Activated CD4-positive, CD25-positive, alpha-beta regulatory T cell treated with anti-CD3 and anti-CD28 coated beads, Interleukin-2, amount 50 U/mL, for 72 hours (primary cell): ENCODE data around the gene PDE6A.

Experiments
- DNase-seq: peaks from one replicate; pipeline ENCODE4 v3.0.0; 2021

The PDE6A gene

GRCh38 chr5:149855366-149855765 is 89.2 kb downstream of the PDE6A start:
- no peak for DNase-seq

DNA sequence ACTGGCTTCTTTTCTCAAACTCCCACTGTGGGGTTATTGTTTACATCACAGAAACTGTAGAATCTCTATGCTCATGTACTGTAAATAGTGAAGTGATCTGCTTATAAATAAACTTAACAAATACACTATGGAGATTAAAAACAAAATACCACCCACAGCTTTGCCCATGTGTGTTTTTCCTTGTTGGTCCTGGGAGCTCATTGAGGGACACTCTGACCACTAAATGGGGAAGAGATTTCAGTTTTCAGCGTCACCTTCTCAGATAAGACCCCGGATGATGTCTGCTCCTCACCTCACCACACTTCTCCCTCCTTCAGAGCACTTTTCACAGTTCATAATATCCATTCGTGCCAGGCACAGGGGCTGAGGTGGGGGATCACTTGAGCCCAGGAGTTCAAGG is 89.7 kb downstream of the PDE6A start:
- no peak for DNase-seq

GRCh38 chr5:149853701-149854100 is 90.9 kb downstream of the PDE6A start:
- no peak for DNase-seq

GRCh38 chr5:149853331-149853648 is 91.3 kb downstream of the PDE6A start:
- no peak for DNase-seq

DNA sequence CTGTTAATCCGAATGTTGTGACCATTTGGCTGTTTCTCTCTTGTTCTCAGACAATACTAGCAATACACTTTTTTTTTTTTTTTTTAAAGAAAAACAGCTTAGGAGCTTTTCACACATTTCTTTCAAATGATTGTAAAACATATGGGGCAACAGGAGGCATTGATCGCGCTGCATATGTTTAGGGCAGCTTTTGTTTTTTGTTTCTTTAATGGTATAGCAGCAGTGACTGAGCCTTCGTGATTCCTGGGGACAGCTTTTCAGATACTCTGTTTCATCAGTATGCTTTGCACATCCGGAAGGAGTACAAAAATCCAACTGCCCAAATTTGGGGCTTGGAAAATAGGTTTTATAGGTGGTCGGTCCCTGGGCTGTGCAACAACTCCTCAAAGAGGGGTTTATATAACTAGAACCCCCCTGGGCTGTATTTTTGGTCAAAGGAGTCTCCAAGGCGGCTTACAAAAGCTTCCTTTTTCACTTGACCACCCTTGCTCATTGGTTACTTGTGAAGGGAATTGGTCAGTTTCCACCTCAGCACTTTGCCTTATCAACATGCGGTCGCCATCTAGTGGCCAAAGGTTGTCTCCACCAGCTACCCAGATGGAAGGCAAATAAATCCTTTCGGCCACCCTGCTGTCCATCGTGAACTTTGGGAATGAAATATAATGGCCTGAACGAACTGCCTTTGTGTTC is 91.8 kb downstream of the PDE6A start:
- DNase-seq = peak; percentile 52

GRCh38 chr5:149851211-149851610 is 93.4 kb downstream of the PDE6A start:
- no peak for DNase-seq

GRCh38 chr5:149849966-149850910 is 94.4 kb downstream of the PDE6A start:
- no peak for DNase-seq

DNA sequence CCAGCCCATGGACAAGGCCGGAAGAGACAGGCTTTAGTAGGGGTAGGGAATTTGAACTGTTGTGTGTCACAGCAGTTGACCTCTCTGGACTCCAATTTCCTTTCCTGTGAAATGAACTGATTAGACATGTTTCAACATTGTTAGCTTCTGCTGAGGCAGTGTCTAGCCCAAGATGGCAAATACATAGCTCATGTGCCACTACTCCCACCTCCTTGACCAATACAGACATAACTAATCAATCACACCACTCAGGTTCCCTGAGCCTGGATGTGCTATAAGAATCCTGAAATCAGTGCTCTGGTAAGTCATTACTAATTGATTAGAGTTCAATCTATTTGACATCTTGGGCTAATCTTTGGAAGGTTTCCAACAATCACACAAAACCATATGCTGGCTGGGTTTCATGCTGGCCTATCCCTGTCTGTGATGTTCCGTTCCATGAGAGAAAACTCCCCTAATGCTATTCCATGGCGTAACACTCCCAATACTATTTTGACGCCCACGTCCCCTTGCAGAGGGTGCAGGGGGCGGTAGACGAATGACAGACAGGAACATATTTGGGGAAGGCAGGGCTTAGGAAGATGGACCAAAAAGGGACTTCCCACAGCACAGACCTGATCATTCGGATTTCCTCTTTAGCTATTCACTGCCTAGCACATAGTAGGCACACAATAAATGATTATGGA is 95.2 kb downstream of the PDE6A start:
- no peak for DNase-seq

GRCh38 chr5:149847611-149848010 is 97.0 kb downstream of the PDE6A start:
- no peak for DNase-seq

DNA sequence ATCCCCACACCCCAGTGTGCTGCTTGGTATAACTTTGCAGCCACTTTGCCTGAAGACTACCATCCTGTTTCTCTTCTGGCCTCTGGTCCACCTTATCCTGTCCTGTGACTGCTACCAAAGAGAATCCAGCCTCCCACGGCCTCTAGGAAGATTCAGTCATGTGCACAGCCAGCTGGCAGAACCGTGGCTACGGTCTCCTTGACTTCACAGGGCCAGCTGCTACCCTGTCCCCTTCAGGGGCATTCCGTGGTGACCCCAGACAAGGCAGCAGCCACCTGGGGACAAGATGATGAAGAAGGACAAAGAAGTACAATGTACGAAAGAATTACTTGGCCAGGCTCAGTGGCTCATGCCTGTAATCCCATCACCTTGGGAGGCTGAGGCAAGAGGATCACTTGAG is 98.6 kb downstream of the PDE6A start:
- DNase-seq = no peak

- no peak for DNase-seq
These were observed 99.0 kb downstream of the PDE6A start for GRCh38 chr5:149845601-149846000.

DNA sequence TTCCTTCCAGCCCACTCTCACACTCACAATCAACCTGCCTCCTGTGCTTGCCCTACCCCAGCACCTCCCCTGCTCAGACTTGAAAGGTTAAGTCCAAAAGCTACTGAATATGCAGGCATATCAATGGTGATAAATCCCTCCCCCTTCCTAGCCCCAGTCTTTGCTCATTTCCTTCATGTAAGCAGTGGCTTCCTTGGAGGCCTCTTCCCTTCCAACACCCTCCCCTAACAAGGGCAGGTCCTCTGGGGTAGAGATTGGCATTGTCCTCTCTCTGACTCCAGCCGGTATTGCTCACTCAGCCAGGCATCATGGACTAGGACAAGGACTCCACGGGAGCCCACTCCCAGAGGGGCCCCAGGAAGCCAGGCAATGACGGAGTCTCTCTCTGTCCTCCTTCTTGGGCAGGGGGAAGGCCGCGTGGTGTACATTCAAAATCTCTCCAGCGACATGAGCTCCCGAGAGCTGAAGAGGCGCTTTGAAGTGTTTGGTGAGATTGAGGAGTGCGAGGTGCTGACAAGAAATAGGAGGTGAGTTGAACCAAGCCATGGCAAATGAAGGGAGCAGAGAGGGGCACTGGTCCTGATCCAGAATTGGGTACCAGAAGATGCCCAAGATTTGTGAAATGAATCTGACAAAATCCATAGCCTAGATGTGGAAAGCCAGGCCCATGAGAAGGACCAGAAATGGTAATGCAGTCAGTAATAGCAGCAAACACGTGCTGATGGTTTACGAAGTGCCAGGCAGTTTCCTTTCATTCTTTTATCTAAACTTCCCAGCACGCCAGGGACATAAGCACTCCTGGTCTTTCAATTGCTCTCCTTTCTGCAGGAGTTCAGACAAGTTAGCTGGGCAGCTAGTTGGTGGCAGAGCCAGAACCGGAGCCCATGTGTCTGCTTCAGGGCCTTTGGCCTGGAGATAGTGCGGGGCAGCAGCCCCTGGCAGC is 102.5 kb downstream of the PDE6A start:
- DNase-seq = no peak

DNA sequence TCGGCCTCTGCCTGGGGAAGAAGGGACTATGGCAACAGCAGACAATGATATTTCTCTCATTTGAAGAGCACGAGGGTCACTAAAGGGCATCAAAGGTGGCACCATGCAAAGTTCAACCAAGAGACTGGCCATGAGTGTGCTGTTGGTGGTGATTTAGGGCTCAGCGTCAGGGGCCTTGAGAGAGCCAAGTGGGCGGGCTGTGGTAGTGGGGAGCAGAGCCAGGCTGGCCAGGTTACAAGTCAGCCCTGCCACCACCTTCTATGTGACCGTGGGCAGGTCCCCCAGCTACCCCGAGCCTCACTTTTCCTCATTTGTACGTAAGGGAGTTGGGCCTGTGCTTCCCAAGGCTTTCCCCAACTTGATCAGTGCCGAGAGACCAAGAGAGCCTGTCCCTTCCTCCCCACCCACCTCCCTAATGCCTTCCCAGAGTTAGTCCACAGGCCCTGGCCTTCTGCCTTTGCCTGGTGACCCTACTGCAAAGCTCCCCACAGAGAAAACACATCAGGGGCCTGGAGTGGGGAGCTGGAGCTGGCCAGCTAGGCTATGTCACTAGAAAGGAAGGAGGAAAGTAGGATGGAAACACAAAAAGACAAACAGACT is 104.3 kb downstream of the PDE6A start:
- DNase-seq = no peak

DNA sequence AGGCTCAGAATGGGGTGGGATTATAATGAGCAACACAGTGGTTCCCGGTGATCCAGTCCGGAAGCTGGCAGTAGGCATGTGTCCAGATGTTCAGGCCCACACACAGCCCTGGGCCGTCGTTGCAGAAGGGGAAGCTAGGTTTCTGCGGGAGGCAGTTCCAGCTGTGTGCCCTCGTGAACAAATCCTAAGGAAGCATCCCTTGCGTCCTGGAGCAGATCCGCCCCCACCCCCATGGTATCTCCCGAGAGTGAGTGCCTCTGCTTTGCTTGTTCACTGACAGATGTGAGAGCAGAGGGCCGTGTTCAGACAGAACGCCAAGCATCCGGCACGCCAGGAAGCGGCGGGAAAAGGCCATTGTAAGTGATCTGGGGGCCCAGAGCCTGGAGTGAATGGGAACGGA is 104.8 kb downstream of the PDE6A start:
- DNase-seq = no peak

GRCh38 chr5:149838881-149839739 is 105.5 kb downstream of the PDE6A start:
- DNase-seq = no peak

GRCh38 chr5:149837680-149838269 is 106.8 kb downstream of the PDE6A start:
- no peak for DNase-seq

- DNase-seq = no peak
These were observed 108.0 kb downstream of the PDE6A start for GRCh38 chr5:149836451-149837139.

- peak; percentile 41 for DNase-seq
These were observed 110.2 kb downstream of the PDE6A start for GRCh38 chr5:149834246-149834855.

GRCh38 chr5:149833116-149833827 is 111.3 kb downstream of the PDE6A start:
- no peak for DNase-seq
